Gastrocnemius medialis (tissue), 4 donors: Measurements from ENCODE around the gene ABI3BP.

ENCODE experiments used
- POLR2A ChIP-seq, 2 donors: fragments of 450-650 bp; IDR thresholded peaks; one replicate each; pipeline ENCODE4 v1.6.1; 2017; ENCODE audit warnings: antibody characterized with exemption in 2 of 2, mild to moderate bottlenecking in 2 of 2, moderate library complexity in 2 of 2
- TF ChIP-seq, protein P1 (sequence below), 5 experiments: fragments of 450-650 bp in 3 of 5; fragments of 200-600 bp in 2 of 5; sonication (generic) in 2 of 5; IDR thresholded peaks in 4 of 5; conservative IDR thresholded peaks in 1 of 5; 1 replicate in 4 of 5; 2 replicates in 1 of 5; pipeline ENCODE4 v1.5.1; 2016 to 2019; ENCODE audit warnings: antibody characterized with exemption in 5 of 5, mild to moderate bottlenecking in 3 of 5, moderate library complexity in 3 of 5

DNA sequence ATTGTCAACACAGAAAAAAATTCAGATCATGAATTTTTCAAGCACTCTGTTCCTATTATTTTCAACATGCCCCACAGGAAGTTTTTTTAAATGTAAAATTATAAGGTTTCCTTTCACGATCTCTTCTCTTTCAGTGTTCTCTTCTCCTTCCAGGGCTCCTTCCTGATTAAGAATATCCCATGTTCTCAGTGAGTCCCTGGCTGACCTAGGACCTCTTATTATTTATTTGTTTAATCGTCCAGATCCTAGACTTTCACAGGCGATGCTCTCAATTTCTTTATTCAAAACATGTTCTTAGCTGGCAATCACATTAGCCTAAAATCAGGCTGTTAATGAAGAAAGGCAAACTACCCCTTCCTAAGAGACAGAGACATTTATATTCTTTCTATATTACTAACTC lies 124.3 kb downstream of the ABI3BP start:
- TF ChIP-seq POLR2A (IDR thresholded peaks at IDR 0.05): no peak
- TF ChIP-seq, protein P1, sequence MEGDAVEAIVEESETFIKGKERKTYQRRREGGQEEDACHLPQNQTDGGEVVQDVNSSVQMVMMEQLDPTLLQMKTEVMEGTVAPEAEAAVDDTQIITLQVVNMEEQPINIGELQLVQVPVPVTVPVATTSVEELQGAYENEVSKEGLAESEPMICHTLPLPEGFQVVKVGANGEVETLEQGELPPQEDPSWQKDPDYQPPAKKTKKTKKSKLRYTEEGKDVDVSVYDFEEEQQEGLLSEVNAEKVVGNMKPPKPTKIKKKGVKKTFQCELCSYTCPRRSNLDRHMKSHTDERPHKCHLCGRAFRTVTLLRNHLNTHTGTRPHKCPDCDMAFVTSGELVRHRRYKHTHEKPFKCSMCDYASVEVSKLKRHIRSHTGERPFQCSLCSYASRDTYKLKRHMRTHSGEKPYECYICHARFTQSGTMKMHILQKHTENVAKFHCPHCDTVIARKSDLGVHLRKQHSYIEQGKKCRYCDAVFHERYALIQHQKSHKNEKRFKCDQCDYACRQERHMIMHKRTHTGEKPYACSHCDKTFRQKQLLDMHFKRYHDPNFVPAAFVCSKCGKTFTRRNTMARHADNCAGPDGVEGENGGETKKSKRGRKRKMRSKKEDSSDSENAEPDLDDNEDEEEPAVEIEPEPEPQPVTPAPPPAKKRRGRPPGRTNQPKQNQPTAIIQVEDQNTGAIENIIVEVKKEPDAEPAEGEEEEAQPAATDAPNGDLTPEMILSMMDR (IDR thresholded peaks at IDR 0.05 in 4 of 5, conservative IDR thresholded peaks at IDR 0.05 in 1 of 5): no peak
